ENCODE results near the gene USP48. TPM values are rescaled to one million over a fixed set of nuclear protein-coding genes. Genes with fewer than 3 reads are reported as not detected.
"Not testable (repeated sequence)": the region's sequence is repeated elsewhere in the genome, so short reads cannot be mapped to it uniquely, and the experiment has no call there.

Gene USP48
- polyA plus RNA-seq, 2 donors = 14.4 to 18.4 TPM

DNA sequence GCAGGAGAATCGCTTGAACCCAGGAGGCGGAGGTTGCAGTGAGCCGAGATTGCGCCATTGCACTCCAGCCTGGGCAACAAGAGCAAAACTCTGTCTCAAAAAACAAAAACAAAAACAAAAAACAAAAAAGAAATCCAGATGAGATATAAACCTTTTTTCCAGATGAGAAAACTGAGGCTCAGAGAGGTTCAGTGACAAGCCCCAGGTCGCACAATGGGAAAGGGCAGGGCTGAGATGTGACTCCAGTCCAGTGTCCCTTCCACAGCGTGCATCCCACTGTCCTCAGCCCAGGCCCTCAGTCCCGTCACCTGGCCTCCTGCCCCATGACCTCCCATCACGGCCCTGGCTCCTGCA, 151.4 kb downstream of the USP48 start:
- WGBS, 2 donors = 87 to 91% methylated on average over 8 of the region's 8 CpGs
- not testable (repeated sequence) for H3K27ac ChIP-seq (ENCODE audit: low read depth in 2 of 2, low read length in 1 of 2); H3K27me3 ChIP-seq (ENCODE audit: control insufficient read depth in 1 of 2, insufficient read depth in 2 of 2, low read length in 2 of 2); H3K4me3 ChIP-seq (ENCODE audit: low read depth in 1 of 2, low read length in 2 of 2); H3K9me3 ChIP-seq (ENCODE audit: control insufficient read depth in 2 of 2, insufficient read depth in 1 of 2, low read depth in 1 of 2, low read length in 1 of 2); H3K36me3 ChIP-seq (ENCODE audit: control insufficient read depth in 2 of 2, insufficient read depth in 2 of 2, low read length in 1 of 2)
- peaks cover 4 to 13% of the 10 kb centered on the region in 2 donors for H3K4me1 ChIP-seq (ENCODE audit: control insufficient read depth in 2 of 2, insufficient read depth in 2 of 2, low read length in 1 of 2)

GRCh38 chr1:21630571-21631343, 152.2 kb downstream of the USP48 start:
- H3K27me3 ChIP-seq (ENCODE audit: control insufficient read depth in 1 of 2, insufficient read depth in 2 of 2, low read length in 2 of 2) = no peaks in the 10 kb centered on the region
- H3K4me1 ChIP-seq (ENCODE audit: control insufficient read depth in 2 of 2, insufficient read depth in 2 of 2, low read length in 1 of 2) = peaks cover 5 to 18% of the 10 kb centered on the region in 2 donors
- WGBS, 2 donors = 60 to 67% methylated on average over 13 of the region's 13 CpGs
- no peaks in the 10 kb centered on the region for H3K36me3 ChIP-seq (ENCODE audit: control insufficient read depth in 2 of 2, insufficient read depth in 2 of 2, low read length in 1 of 2)
- no peak overlapping the region for H3K27ac ChIP-seq (ENCODE audit: low read depth in 2 of 2, low read length in 1 of 2)
- no peak overlapping the region for H3K4me3 ChIP-seq (ENCODE audit: low read depth in 1 of 2, low read length in 2 of 2)
- no peaks in the 10 kb centered on the region for H3K9me3 ChIP-seq (ENCODE audit: control insufficient read depth in 2 of 2, insufficient read depth in 1 of 2, low read depth in 1 of 2, low read length in 1 of 2)

DNA sequence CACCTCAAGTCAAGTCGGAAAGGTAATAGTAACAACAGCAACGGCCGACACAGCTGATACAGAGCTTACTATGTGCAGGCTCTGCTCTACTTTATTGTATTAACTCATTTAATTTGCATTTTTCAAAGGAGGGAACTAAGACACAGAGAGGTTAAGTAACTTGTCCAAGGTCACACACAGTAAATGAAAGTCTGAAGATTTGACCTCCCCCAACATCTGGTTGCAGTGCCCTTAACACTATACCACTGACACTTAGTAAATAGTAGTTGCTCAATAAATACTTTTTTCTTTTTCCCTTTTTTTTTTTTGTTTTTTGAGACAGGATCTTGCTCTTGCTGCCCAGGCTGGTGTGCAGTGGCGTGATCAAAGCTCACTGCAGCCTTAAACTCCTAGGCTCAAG, 153.0 kb downstream of the USP48 start:
- 88% methylated on average over 4 of the region's 4 CpGs for WGBS, 2 donors
- Histone ChIP-seq H3K4me1 (ENCODE audit: control insufficient read depth in 2 of 2, insufficient read depth in 2 of 2, low read length in 1 of 2) (peaks cover 5 to 18% of the 10 kb centered on the region in 2 donors), H3K36me3 (ENCODE audit: control insufficient read depth in 2 of 2, insufficient read depth in 2 of 2, low read length in 1 of 2) (no peaks in the 10 kb centered on the region), H3K4me3 (ENCODE audit: low read depth in 1 of 2, low read length in 2 of 2) (no peak overlapping the region), H3K27ac (ENCODE audit: low read depth in 2 of 2, low read length in 1 of 2) (no peak overlapping the region), H3K9me3 (ENCODE audit: control insufficient read depth in 2 of 2, insufficient read depth in 1 of 2, low read depth in 1 of 2, low read length in 1 of 2) (no peaks in the 10 kb centered on the region), H3K27me3 (ENCODE audit: control insufficient read depth in 1 of 2, insufficient read depth in 2 of 2, low read length in 2 of 2) (no peaks in the 10 kb centered on the region)

DNA sequence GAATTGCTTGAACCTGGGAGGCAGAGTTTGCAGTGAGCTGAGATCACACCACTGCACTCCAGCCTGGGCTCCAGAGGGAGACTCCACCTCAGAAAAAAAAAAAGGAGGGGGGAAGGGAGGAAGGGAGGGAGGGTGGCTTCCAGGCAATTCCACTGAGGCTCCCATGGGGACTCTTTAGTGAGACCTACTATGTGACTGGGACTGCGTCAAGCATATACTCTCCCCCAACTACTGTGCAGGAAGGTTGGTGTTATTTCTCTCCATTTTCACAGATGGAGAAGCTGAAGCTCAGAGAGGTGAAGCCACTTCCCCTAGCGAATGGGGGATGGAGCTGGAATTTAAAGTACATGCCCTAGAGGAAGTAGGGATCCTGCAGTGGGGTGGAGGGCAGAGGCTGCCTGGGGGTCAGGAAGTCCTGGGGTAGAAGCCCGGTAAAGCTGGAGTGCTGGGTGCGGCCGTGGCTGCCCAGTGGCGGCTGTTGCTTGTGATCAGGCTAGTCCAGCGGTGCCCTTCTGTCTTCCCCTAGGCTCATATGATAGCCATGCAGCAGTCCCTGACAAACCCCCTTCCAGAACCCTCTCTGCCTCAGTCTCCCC, 154.1 kb downstream of the USP48 start:
- H3K9me3 ChIP-seq (ENCODE audit: control insufficient read depth in 2 of 2, insufficient read depth in 1 of 2, low read depth in 1 of 2, low read length in 1 of 2) = no peaks in the 10 kb centered on the region
- H3K27me3 ChIP-seq (ENCODE audit: control insufficient read depth in 1 of 2, insufficient read depth in 2 of 2, low read length in 2 of 2) = no peaks in the 10 kb centered on the region
- no peaks in the 10 kb centered on the region for H3K36me3 ChIP-seq (ENCODE audit: control insufficient read depth in 2 of 2, insufficient read depth in 2 of 2, low read length in 1 of 2)
- H3K4me1 ChIP-seq (ENCODE audit: control insufficient read depth in 2 of 2, insufficient read depth in 2 of 2, low read length in 1 of 2) = peaks cover 3 to 12% of the 10 kb centered on the region in 2 donors
- 61 to 80% methylated on average over 7 of the region's 7 CpGs for WGBS, 2 donors
- no peak overlapping the region for H3K4me3 ChIP-seq (ENCODE audit: low read depth in 1 of 2, low read length in 2 of 2)
- no peak overlapping the region for H3K27ac ChIP-seq (ENCODE audit: low read depth in 2 of 2, low read length in 1 of 2)

Other genes starting within 250 kb of the USP48 start
- 10 to 100 TPM in 1 of 2 donors, 1 to 10 TPM in 1; 3.5 to 12.2 TPM for gene RAP1GAP, start 113.8 kb downstream of the USP48 start, polyA plus RNA-seq
- gene LDLRAD2, start 29.1 kb upstream of the USP48 start, polyA plus RNA-seq = under 1 TPM; 0.45 to 0.98 TPM
- 10 to 100 TPM; 37.6 to 55.0 TPM for gene HSPG2, start 154.2 kb upstream of the USP48 start, polyA plus RNA-seq
- gene CELA3B, start 193.9 kb upstream of the USP48 start, polyA plus RNA-seq = 1 to 10 TPM in 1 of 2 donors, under 1 TPM in 1; 0.18 to 1.1 TPM
- 1 to 10 TPM in 1 of 2 donors, under 1 TPM in 1; 0.47 to 2.6 TPM for gene CELA3A, start 218.5 kb upstream of the USP48 start, polyA plus RNA-seq